Measurements from ENCODE around the gene PDE4D. TPM values are rescaled to one million over a fixed set of nuclear protein-coding genes. Genes with fewer than 3 reads are reported as not detected.

The PDE4D gene
- total and polyA plus RNA-seq, 2 donors (not counting 1 experiment from before 2014, with no cell fraction given) = 14.9 to 171 TPM

DNA sequence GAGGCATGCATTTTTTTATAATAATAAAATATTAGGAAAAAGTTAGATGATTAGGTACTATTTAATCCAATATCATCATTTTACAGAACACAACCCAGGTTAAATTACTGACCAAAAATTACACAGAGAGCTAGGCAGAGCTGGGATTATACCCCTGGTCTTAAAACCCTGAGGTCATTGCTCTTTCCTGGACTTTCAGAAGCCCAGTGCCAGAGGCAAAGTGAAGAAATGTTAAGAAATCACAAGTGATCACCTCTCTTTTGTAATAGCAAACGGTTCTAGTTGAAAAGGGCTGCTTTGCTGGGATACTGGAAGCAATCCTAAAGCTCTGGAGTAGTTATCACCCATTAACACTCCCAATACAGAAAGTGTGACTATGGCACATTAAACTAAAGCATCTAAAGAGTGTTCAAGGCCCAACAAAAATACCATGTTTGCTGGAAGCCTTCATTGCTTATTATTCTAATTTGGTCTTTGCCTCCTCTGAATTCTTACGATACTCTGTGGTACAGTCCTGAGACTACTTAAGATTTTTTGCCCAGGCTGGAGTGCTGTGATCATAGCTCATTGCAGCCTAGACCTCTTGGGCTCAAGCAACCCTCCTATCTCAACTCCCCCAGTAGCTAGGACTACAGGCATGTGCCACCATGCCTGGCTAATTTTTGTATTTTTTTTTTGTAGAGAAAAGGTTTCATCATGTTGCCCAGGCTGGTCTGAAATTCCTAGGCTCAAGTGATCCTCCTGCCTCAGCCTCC lies 734.7 kb downstream of the PDE4D start:
- Mint-ChIP-seq H3K9me3 (ENCODE audit: insufficient read depth) (no peaks in the 10 kb centered on the region), H3K27ac (no peak overlapping the region)
- intact Hi-C loops (cut with micrococcal nuclease) = no loop called here

DNA sequence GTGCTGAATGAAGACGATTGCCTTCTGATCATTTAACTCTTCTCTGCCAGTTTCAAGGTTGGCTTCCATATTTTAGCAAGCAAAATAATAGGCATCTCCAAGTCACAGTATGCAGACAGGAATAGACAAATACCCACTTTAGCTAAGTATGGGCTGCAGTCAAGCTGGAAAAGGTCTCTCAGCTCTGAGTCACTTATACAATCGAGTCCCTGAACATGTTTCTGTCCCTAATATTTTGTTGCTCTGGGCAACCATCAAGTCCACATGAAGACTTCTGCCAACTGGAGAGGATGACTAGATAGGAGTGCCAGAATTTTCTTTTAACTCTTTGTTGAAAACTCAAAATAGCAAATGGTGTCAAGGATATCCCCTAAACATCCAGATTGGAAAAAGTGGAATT lies 735.4 kb downstream of the PDE4D start:
- Histone ChIP-seq H3K27me3 (replicated peaks in 1 of 4; ENCODE audit: control extremely low read depth in 1 of 4, control insufficient read depth in 3 of 4, insufficient read depth in 4 of 4, low read length in 3 of 4) (no peaks in the 10 kb centered on the region), H4K20me1 (ENCODE audit: control insufficient read depth, insufficient read depth, low read length, poor library complexity, severe bottlenecking) (no peaks in the 10 kb centered on the region), H3K36me3 (replicated peaks in 1 of 2; ENCODE audit: control extremely low read depth in 1 of 2, control insufficient read depth in 1 of 2, extremely low read depth in 1 of 2, insufficient read depth in 2 of 2, low read length in 1 of 2) (no peaks in the 10 kb centered on the region), H3K27ac (ENCODE audit: low read length in 2 of 2) (no peak overlapping the region), H3K79me2 (ENCODE audit: control insufficient read depth, insufficient read depth, low read length) (no peaks in the 10 kb centered on the region), H3K4me2 (replicated peaks; ENCODE audit: low read depth, low read length, poor library complexity, severe bottlenecking) (no peak overlapping the region), H3K4me1 (ENCODE audit: control insufficient read depth in 2 of 2, insufficient read depth in 2 of 2, low read length in 2 of 2) (no peaks in the 10 kb centered on the region), H3K4me3 (ENCODE audit: control extremely low read depth in 1 of 5, extremely low read depth in 1 of 5, insufficient read depth in 1 of 5, low read depth in 2 of 5, low read length in 4 of 5) (no peak overlapping the region), H3K9ac (ENCODE audit: low read length) (no peak overlapping the region), H2AFZ (ENCODE audit: insufficient read depth, low read depth, low read length, poor library complexity, severe bottlenecking) (no peak overlapping the region), H3K9me3 (ENCODE audit: control extremely low read depth in 1 of 3, control insufficient read depth in 2 of 3, insufficient read depth in 1 of 3, low read length in 2 of 3) (no peaks in the 10 kb centered on the region)
- no peaks in the 10 kb centered on the region for H3K27me3 Mint-ChIP-seq
- no peaks in the 10 kb centered on the region for H3K9me3 Mint-ChIP-seq (ENCODE audit: insufficient read depth)
- CTCF ChIA-PET = no interaction called here
- no peak for ATAC-seq (ENCODE audit: low read depth)
- POLR2A ChIA-PET = no interaction called here
- no peak for DNase-seq
- intact Hi-C loops (cut with micrococcal nuclease) = no loop called here
- WGBS (ENCODE audit: insufficient coverage) = 100% methylated on average over 2 of the region's 2 CpGs
- TF ChIP-seq, protein P1, sequence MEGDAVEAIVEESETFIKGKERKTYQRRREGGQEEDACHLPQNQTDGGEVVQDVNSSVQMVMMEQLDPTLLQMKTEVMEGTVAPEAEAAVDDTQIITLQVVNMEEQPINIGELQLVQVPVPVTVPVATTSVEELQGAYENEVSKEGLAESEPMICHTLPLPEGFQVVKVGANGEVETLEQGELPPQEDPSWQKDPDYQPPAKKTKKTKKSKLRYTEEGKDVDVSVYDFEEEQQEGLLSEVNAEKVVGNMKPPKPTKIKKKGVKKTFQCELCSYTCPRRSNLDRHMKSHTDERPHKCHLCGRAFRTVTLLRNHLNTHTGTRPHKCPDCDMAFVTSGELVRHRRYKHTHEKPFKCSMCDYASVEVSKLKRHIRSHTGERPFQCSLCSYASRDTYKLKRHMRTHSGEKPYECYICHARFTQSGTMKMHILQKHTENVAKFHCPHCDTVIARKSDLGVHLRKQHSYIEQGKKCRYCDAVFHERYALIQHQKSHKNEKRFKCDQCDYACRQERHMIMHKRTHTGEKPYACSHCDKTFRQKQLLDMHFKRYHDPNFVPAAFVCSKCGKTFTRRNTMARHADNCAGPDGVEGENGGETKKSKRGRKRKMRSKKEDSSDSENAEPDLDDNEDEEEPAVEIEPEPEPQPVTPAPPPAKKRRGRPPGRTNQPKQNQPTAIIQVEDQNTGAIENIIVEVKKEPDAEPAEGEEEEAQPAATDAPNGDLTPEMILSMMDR (IDR thresholded peaks at IDR 0.05) = no peak
- TF ChIP-seq EZH2 (IDR thresholded peaks at IDR 0.05; ENCODE audit: borderline replicate concordance, insufficient read depth, low read depth, low read length, poor library complexity, severe bottlenecking) = no peak
- no peak overlapping the region for H3K27ac Mint-ChIP-seq
- H3K4me1 Mint-ChIP-seq = no peaks in the 10 kb centered on the region
- no peak overlapping the region for H3K4me3 Mint-ChIP-seq

More for the DNA sequence above, 734.7 kb downstream of the PDE4D start:
- Histone ChIP-seq H3K9me3 (ENCODE audit: control extremely low read depth in 1 of 3, control insufficient read depth in 2 of 3, insufficient read depth in 1 of 3, low read length in 2 of 3) (no peaks in the 10 kb centered on the region), H2AFZ (ENCODE audit: insufficient read depth, low read depth, low read length, poor library complexity, severe bottlenecking) (no peak overlapping the region), H4K20me1 (ENCODE audit: control insufficient read depth, insufficient read depth, low read length, poor library complexity, severe bottlenecking) (no peaks in the 10 kb centered on the region), H3K4me1 (ENCODE audit: control insufficient read depth in 2 of 2, insufficient read depth in 2 of 2, low read length in 2 of 2) (no peaks in the 10 kb centered on the region), H3K9ac (ENCODE audit: low read length) (no peak overlapping the region), H3K4me2 (replicated peaks; ENCODE audit: low read depth, low read length, poor library complexity, severe bottlenecking) (no peak overlapping the region), H3K79me2 (ENCODE audit: control insufficient read depth, insufficient read depth, low read length) (no peaks in the 10 kb centered on the region), H3K4me3 (ENCODE audit: control extremely low read depth in 1 of 5, extremely low read depth in 1 of 5, insufficient read depth in 1 of 5, low read depth in 2 of 5, low read length in 4 of 5) (no peak overlapping the region), H3K27me3 (replicated peaks in 1 of 4; ENCODE audit: control extremely low read depth in 1 of 4, control insufficient read depth in 3 of 4, insufficient read depth in 4 of 4, low read length in 3 of 4) (no peaks in the 10 kb centered on the region), H3K36me3 (replicated peaks in 1 of 2; ENCODE audit: control extremely low read depth in 1 of 2, control insufficient read depth in 1 of 2, extremely low read depth in 1 of 2, insufficient read depth in 2 of 2, low read length in 1 of 2) (no peaks in the 10 kb centered on the region), H3K27ac (ENCODE audit: low read length in 2 of 2) (no peak overlapping the region)
- ATAC-seq (ENCODE audit: low read depth) (no peak), DNase-seq (no peak)
- POLR2A ChIA-PET = no interaction called here
- no peak for TF ChIP-seq EZH2 (IDR thresholded peaks at IDR 0.05; ENCODE audit: borderline replicate concordance, insufficient read depth, low read depth, low read length, poor library complexity, severe bottlenecking)
- TF ChIP-seq, protein P1 (IDR thresholded peaks at IDR 0.05) = no peak
- Mint-ChIP-seq H3K4me1 (no peaks in the 10 kb centered on the region), H3K4me3 (no peak overlapping the region), H3K27me3 (no peaks in the 10 kb centered on the region)
- CTCF ChIA-PET = no interaction called here
- WGBS (ENCODE audit: insufficient coverage) = 80% methylated on average over 1 of the region's 2 CpGs
